Prostate gland (tissue), 2 donors: ENCODE data around the gene CDC14B. TPM values are rescaled to one million over a fixed set of nuclear protein-coding genes. Genes with fewer than 3 reads are reported as not detected.

ENCODE experiments used
- DNase-seq: peaks from one replicate; pipeline ENCODE4 v3.0.0-alpha.2; 2019; ENCODE audit warnings: low spot score
- H3K27ac ChIP-seq, 2 donors: fragments of 200-600 bp; sonication (generic); 2 replicates each; pipeline ENCODE4 v1.5.1; 2017 to 2019
- H3K27me3 ChIP-seq: fragments of 200-600 bp; sonication (generic); replicated peaks from 2 replicates; pipeline ENCODE4 v1.5.1; 2019; ENCODE audit not compliant: insufficient read depth
- H3K36me3 ChIP-seq, 2 donors: fragments of 200-600 bp; sonication (generic); 1 replicate in 1 of 2; 2 replicates in 1 of 2; pipeline versions ENCODE4 v1.5.1 to v1.8.1; 2017 to 2019
- H3K4me1 ChIP-seq: fragments of 200-600 bp; sonication (generic); replicated peaks from 2 replicates; pipeline ENCODE4 v1.5.1; 2019
- H3K4me3 ChIP-seq, 2 donors: fragments of 200-600 bp; sonication (generic); 2 replicates each; pipeline ENCODE4 v1.5.1; 2017 to 2019
- H3K9me3 ChIP-seq: fragments of 200-600 bp; sonication (generic); 2 replicates; pipeline ENCODE4 v1.5.1; 2017
- POLR2A ChIP-seq: fragments of 450-650 bp; IDR thresholded peaks from one replicate; pipeline ENCODE4 v1.6.1; 2016; ENCODE audit warnings: antibody characterized with exemption, mild to moderate bottlenecking
- POLR2AphosphoS5 ChIP-seq: sonication (generic); formaldehyde crosslinking; IDR thresholded peaks from one replicate; pipeline ENCODE4 v1.6.1; 2017; ENCODE audit warnings: antibody characterized with exemption
- WGBS: methylation state at CpG from one replicate; pipeline ENCODE4 v1.1.5; 2018; 5-methylcytosine and 5-hydroxymethylcytosine counted together
- intact Hi-C: fragments of 100-400 bp; cut with DNase I; formaldehyde crosslinking; loops from one replicate; pipeline ENCODE4 v1.14.2; 2022
- total RNA-seq, 2 donors: library from RNA; depleted of rRNA; stranded (reverse); fragments of >200 nt; gene quantifications; one replicate each; pipeline ENCODE4 v1.1.0, GENCODE V29; 2016
- TF ChIP-seq, protein P1 (sequence below), 4 experiments: fragments of 200-600 bp in 2 of 4; fragments of 450-650 bp in 2 of 4; sonication (generic) in 2 of 4; IDR thresholded peaks; 1 replicate in 3 of 4; 2 replicates in 1 of 4; pipeline ENCODE4 v1.5.1; 2016 to 2019; ENCODE audit warnings: antibody characterized with exemption in 4 of 4, mild to moderate bottlenecking in 2 of 4, moderate library complexity in 2 of 4

Gene CDC14B
- total RNA-seq, 2 donors from 2014 or later: 27.0 to 34.7 TPM

DNA sequence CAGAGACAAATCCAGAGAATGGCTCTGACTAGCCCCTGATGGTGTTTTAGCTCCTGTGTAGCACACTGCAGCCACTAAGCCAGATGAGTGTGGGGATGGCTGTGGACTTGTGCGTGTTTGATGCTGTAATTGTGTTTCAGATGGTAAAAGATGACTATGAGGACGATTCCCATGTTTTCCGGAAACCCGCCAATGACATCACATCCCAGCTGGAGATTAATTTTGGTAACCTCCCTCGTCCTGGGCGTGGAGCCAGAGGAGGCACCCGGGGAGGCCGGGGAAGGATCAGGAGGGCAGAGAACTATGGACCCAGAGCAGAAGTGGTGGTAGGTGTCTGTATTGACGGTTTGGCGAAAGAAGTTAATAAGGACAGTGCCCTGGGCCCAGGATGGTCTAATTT lies 131.7 kb downstream of the CDC14B start:
- 77% methylated on average over 10 of the region's 10 CpGs for WGBS
- Histone ChIP-seq H3K4me3 (no peak overlapping the region), H3K27me3 (no peaks in the 10 kb centered on the region), H3K4me1 (no peaks in the 10 kb centered on the region), H3K36me3 (peaks cover 0 to 3% of the 10 kb centered on the region in 2 donors), H3K27ac (no peak overlapping the region), H3K9me3 (no peaks in the 10 kb centered on the region)
- TF ChIP-seq, protein P1, sequence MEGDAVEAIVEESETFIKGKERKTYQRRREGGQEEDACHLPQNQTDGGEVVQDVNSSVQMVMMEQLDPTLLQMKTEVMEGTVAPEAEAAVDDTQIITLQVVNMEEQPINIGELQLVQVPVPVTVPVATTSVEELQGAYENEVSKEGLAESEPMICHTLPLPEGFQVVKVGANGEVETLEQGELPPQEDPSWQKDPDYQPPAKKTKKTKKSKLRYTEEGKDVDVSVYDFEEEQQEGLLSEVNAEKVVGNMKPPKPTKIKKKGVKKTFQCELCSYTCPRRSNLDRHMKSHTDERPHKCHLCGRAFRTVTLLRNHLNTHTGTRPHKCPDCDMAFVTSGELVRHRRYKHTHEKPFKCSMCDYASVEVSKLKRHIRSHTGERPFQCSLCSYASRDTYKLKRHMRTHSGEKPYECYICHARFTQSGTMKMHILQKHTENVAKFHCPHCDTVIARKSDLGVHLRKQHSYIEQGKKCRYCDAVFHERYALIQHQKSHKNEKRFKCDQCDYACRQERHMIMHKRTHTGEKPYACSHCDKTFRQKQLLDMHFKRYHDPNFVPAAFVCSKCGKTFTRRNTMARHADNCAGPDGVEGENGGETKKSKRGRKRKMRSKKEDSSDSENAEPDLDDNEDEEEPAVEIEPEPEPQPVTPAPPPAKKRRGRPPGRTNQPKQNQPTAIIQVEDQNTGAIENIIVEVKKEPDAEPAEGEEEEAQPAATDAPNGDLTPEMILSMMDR (IDR thresholded peaks at IDR 0.05): no peak
- TF ChIP-seq POLR2AphosphoS5: no peak
- no peak for TF ChIP-seq POLR2A
- intact Hi-C loops: no loop called here
- DNase-seq: no peak

DNA sequence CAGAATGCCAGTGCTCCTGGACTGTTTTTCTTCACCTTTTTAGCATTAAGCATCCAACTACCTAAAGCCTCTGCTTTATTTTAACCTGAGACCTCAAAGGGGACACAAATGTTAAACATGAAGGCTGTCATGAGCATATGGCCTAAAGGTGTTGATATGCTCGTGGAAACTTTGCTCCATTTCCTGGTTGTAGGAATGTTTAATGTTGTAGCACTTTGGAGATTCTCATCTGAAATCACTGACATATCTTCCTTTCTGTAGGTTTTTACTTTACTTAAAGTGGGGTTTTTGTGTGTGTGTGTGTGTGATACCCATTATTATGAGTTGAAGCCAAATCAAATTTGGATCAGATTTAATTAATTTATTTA lies 132.6 kb downstream of the CDC14B start:
- DNase-seq: no peak
- WGBS: 59% methylated on average over 1 of the region's 1 CpG
- Histone ChIP-seq H3K4me3 (no peak overlapping the region), H3K36me3 (peaks cover 0 to 3% of the 10 kb centered on the region in 2 donors), H3K9me3 (no peaks in the 10 kb centered on the region), H3K4me1 (no peaks in the 10 kb centered on the region), H3K27me3 (no peaks in the 10 kb centered on the region), H3K27ac (peak overlapping the region; percentile 15 to 48)
- intact Hi-C loops: no loop called here
- TF ChIP-seq POLR2AphosphoS5: no peak
- TF ChIP-seq, protein P1 (IDR thresholded peaks at IDR 0.05): no peak
- no peak for TF ChIP-seq POLR2A

DNA sequence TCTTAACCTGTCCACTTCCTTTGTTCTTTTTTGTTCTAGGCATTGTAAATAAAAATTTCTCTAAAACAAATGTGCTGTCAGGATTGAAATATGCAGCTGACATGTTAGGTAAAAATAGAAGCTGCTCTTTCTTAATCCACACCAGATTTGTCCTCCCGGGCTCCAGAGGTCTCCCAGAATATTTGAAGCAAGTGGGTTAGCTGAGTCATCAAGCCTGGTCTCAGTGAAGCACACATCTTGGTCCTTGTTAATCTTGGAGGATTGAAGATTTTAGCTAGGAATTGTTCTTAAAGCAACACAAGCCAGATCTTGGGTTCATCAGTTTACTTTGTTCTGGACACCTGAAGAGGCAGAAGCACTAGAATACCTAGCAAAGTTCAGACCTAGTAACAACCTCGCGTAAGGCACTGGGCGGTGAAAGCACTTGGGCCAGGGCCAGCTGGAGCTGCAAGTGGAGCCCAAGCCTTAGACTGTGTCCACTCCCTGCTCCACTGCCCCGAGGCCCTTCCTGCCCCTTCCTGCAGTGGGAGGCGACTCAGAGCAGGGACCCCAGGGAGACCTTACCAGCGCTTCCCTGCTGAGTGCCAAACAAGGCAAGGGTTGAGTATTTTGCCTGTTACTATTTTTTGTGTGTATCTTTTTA lies 133.1 kb downstream of the CDC14B start:
- intact Hi-C loops: no loop called here
- TF ChIP-seq POLR2A (no peak), POLR2AphosphoS5 (no peak)
- TF ChIP-seq, protein P1 (IDR thresholded peaks at IDR 0.05): no peak
- no peaks in the 10 kb centered on the region for H3K4me1 ChIP-seq
- H3K9me3 ChIP-seq: no peaks in the 10 kb centered on the region
- H3K36me3 ChIP-seq: peaks cover 0 to 3% of the 10 kb centered on the region in 2 donors
- H3K27me3 ChIP-seq: no peaks in the 10 kb centered on the region
- H3K4me3 ChIP-seq: no peak overlapping the region
- DNase-seq: no peak
- WGBS: 34% methylated on average over 7 of the region's 7 CpGs
- H3K27ac ChIP-seq: peak overlapping the region; percentile 15 to 48

DNA sequence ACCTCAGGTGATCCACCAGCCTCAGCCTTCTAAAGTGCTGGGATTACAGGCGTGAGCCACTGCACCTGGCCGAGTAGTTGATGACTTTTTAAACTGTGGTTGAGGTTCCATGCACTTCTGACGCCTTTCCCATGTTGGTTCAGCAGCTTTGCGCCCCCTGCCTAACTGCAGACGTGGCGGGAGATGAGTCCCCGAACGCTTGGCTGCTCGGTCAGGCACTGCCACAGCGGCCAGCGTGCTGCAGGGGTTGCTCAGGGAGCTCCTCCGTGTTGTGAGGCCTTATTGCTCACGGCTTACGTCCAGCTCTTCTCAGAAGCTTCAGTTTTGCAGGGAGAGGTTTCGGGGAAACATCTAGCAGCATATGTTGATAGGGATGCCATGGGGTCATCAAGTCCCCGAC lies 134.4 kb downstream of the CDC14B start:
- TF ChIP-seq POLR2A (no peak), POLR2AphosphoS5 (no peak)
- TF ChIP-seq, protein P1 (IDR thresholded peaks at IDR 0.05): no peak
- no peak overlapping the region for H3K27ac ChIP-seq

DNA sequence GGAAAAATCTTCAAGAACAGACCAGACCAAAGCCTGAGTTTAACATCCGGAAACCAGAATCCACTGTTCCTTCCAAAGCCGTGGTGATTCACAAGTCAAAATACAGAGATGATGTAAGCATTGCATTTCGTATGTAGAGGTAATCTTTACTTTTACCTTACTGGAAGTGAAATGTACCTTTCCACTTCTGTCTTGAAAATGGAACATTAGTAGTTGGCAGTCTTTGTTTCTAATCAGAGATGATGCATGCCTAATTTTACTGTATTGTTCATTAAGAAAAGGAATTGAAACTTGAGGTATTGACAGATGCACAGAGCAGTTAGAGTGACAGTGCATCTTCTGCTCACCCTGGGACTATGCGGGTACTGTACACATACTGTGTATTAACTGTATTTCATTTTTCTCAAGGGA lies 135.1 kb downstream of the CDC14B start:
- no peak overlapping the region for H3K4me3 ChIP-seq
- TF ChIP-seq, protein P1 (IDR thresholded peaks at IDR 0.05): no peak
- TF ChIP-seq POLR2AphosphoS5 (no peak), POLR2A (no peak)
- H3K36me3 ChIP-seq: no peaks in the 10 kb centered on the region
- no peak overlapping the region for H3K27ac ChIP-seq
- H3K4me1 ChIP-seq: no peaks in the 10 kb centered on the region
- H3K27me3 ChIP-seq: no peaks in the 10 kb centered on the region
- 89% methylated on average over 4 of the region's 4 CpGs for WGBS
- H3K9me3 ChIP-seq: no peaks in the 10 kb centered on the region
- intact Hi-C loops: no loop called here
- DNase-seq: no peak

More for the DNA sequence above, 134.4 kb downstream of the CDC14B start:
- peaks cover 0 to 2% of the 10 kb centered on the region in 2 donors for H3K36me3 ChIP-seq
- no peak overlapping the region for H3K4me3 ChIP-seq
- DNase-seq: no peak
- WGBS: 98% methylated on average over 16 of the region's 16 CpGs
- no peaks in the 10 kb centered on the region for H3K27me3 ChIP-seq
- H3K4me1 ChIP-seq: no peaks in the 10 kb centered on the region
- no peaks in the 10 kb centered on the region for H3K9me3 ChIP-seq
- intact Hi-C loops: no loop called here
